Measurements from ENCODE around the gene WASF3. TPM values are rescaled to one million over a fixed set of nuclear protein-coding genes. Genes with fewer than 3 reads are reported as not detected.

WASF3 gene
- total RNA-seq, 1 donor from 2014 or later = 187 TPM

DNA sequence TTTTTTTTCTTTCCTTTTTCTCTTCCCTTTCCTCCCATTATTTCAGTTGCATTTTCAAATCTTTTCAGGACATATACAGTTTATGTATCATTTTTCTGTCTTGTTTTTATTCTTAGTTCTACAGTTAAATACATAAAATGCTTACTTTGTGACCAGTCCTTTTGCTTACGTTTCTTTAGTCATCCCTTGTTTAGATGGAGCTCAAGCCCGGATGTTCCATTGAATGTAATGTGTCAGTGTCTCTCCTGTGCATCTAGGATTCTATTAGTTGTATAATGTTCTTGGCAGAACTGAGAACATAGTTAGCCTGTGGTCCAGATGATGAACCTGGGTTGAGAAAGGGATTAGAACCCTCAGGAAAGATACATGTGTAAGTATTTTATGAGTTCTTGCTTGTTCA, 17.8 kb downstream of the WASF3 start:
- Mint-ChIP-seq H3K4me3 (ENCODE audit: low read depth) (no peak overlapping the region), H3K36me3 (ENCODE audit: insufficient read depth) (peaks cover 49% of the 10 kb centered on the region), H3K9me3 (ENCODE audit: low read depth) (peaks cover 42% of the 10 kb centered on the region), H3K27me3 (no peaks in the 10 kb centered on the region), H3K27ac (no peak overlapping the region), H3K4me1 (ENCODE audit: low read depth) (no peaks in the 10 kb centered on the region)
- no peak for DNase-seq (ENCODE audit: low spot score, unreplicated experiment)
- TF ChIP-seq, protein P1, sequence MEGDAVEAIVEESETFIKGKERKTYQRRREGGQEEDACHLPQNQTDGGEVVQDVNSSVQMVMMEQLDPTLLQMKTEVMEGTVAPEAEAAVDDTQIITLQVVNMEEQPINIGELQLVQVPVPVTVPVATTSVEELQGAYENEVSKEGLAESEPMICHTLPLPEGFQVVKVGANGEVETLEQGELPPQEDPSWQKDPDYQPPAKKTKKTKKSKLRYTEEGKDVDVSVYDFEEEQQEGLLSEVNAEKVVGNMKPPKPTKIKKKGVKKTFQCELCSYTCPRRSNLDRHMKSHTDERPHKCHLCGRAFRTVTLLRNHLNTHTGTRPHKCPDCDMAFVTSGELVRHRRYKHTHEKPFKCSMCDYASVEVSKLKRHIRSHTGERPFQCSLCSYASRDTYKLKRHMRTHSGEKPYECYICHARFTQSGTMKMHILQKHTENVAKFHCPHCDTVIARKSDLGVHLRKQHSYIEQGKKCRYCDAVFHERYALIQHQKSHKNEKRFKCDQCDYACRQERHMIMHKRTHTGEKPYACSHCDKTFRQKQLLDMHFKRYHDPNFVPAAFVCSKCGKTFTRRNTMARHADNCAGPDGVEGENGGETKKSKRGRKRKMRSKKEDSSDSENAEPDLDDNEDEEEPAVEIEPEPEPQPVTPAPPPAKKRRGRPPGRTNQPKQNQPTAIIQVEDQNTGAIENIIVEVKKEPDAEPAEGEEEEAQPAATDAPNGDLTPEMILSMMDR (IDR thresholded peaks at IDR 0.05; ENCODE audit: unreplicated experiment) = no peak

DNA sequence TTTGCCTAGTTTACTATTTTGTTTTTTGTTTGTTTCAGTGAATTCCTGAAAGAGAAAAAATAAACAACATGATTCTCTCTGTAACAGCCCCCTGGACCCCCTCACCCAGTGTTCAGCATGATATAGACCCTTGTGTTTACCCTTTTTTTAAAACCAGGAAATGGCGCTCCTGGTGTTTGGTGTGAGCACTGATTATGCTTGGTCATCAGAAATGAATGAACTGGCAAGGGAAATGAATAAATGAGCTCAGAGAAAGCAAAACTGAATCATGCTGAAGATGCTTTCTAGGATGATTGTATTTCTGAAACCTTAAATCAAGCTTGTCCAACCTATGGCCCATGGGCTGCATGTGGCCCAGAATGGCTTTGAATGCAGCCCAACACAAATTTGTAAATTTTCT, 22.1 kb downstream of the WASF3 start:
- H3K4me1 Mint-ChIP-seq (ENCODE audit: low read depth) = peaks cover 18% of the 10 kb centered on the region
- H3K27me3 Mint-ChIP-seq = no peaks in the 10 kb centered on the region
- H3K9me3 Mint-ChIP-seq (ENCODE audit: low read depth) = peaks cover 24% of the 10 kb centered on the region
- no peak overlapping the region for H3K27ac Mint-ChIP-seq
- no peak overlapping the region for H3K4me3 Mint-ChIP-seq (ENCODE audit: low read depth)
- no peak for DNase-seq (ENCODE audit: low spot score, unreplicated experiment)
- peaks cover 38% of the 10 kb centered on the region for H3K36me3 Mint-ChIP-seq (ENCODE audit: insufficient read depth)
- TF ChIP-seq, protein P1 (IDR thresholded peaks at IDR 0.05; ENCODE audit: unreplicated experiment) = no peak

DNA sequence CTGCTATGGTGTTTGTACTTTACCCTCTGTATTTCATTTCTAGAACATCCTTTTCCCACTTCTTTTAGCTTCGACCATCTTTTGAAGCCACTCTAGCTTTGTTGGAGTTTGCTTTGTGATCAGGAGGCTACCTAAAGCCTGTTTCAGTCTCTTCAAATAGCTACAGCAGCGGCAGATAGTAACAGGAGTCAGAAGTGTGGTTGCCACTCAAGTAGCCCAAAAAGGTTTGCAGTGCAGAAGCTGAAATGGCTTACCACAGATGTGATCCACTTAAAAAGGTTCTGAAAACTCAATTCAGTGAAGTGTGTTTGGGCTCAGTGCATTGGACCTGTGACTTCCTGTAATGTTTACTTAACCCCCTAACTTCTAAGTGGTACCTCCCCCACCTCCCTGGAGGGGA, 26.2 kb downstream of the WASF3 start:
- Mint-ChIP-seq H3K27ac (peak overlapping the region; percentile 35), H3K9me3 (ENCODE audit: low read depth) (peaks cover 1% of the 10 kb centered on the region), H3K4me3 (ENCODE audit: low read depth) (no peak overlapping the region), H3K4me1 (ENCODE audit: low read depth) (peaks cover 31% of the 10 kb centered on the region), H3K27me3 (no peaks in the 10 kb centered on the region), H3K36me3 (ENCODE audit: insufficient read depth) (peaks cover 8% of the 10 kb centered on the region)
- TF ChIP-seq, protein P1 (IDR thresholded peaks at IDR 0.05; ENCODE audit: unreplicated experiment) = no peak
- DNase-seq (ENCODE audit: low spot score, unreplicated experiment) = no peak

DNA sequence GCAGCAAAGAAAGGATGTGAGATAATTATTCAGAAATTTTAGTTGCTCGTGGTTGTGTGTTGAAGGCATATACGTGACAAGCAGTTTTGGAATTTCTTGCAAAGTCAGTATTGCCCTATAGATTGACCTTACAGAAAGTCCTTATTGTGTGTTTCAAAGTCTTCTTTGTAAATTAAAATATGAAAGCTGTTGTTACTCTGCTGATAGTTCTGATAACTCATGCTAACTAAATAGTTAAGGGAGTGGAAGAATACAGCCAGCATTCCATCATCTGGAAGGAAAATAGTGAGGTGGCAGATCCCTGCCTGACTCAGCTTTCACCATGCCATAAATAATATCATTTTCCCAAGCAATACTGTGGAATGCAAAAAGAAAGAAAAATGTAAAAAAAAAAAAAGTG, 27.2 kb downstream of the WASF3 start:
- H3K27me3 Mint-ChIP-seq = no peaks in the 10 kb centered on the region
- H3K9me3 Mint-ChIP-seq (ENCODE audit: low read depth) = no peaks in the 10 kb centered on the region
- H3K27ac Mint-ChIP-seq = no peak overlapping the region
- H3K4me1 Mint-ChIP-seq (ENCODE audit: low read depth) = peaks cover 40% of the 10 kb centered on the region
- H3K4me3 Mint-ChIP-seq (ENCODE audit: low read depth) = no peak overlapping the region
- peaks cover 5% of the 10 kb centered on the region for H3K36me3 Mint-ChIP-seq (ENCODE audit: insufficient read depth)
- TF ChIP-seq, protein P1 (IDR thresholded peaks at IDR 0.05; ENCODE audit: unreplicated experiment) = no peak
- no peak for DNase-seq (ENCODE audit: low spot score, unreplicated experiment)

DNA sequence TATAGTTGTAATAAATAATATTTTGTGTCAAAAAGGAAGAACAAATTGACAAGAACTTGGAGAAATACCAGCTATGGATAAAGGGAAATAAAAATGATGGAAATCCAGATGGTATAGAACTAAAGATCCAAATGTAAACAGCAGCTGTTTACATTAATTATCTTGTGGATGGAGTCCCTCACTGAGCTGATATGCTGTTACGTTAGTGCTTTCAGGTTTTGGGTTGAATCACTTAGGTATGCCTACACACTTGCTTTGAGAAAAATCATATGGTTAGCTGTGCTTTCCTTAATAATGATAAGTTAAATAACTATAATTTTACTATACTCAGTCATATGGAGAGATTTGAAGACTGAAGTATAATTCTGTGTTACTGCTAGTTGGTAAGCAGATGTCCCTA, 27.7 kb downstream of the WASF3 start:
- Mint-ChIP-seq H3K27ac (no peak overlapping the region), H3K27me3 (no peaks in the 10 kb centered on the region), H3K9me3 (ENCODE audit: low read depth) (no peaks in the 10 kb centered on the region), H3K4me1 (ENCODE audit: low read depth) (peaks cover 44% of the 10 kb centered on the region), H3K36me3 (ENCODE audit: insufficient read depth) (peaks cover 5% of the 10 kb centered on the region), H3K4me3 (ENCODE audit: low read depth) (no peak overlapping the region)
- DNase-seq (ENCODE audit: low spot score, unreplicated experiment) = no peak
- TF ChIP-seq, protein P1 (IDR thresholded peaks at IDR 0.05; ENCODE audit: unreplicated experiment) = no peak
